Hepatocyte (in vitro differentiated cells): ENCODE data around the gene MAP2.

Experiments
- CTCF ChIP-seq: fragments of 200-600 bp; sonication (generic); IDR thresholded peaks from 2 replicates; pipeline ENCODE4 v1.5.1; 2016; ENCODE audit warnings: antibody characterized with exemption, mild to moderate bottlenecking; ENCODE audit not compliant: poor library complexity
- EZH2 ChIP-seq: fragments of 200-600 bp; sonication (generic); IDR thresholded peaks from 2 replicates; pipeline ENCODE4 v1.6.1; 2016; ENCODE audit warnings: antibody characterized with exemption, mild to moderate bottlenecking, borderline replicate concordance
- EZH2phosphoT487 ChIP-seq: fragments of 200-600 bp; sonication (generic); IDR thresholded peaks from one replicate; pipeline ENCODE4 v1.6.1; 2018; ENCODE audit warnings: antibody characterized with exemption, mild to moderate bottlenecking, low read depth, moderate library complexity; ENCODE audit not compliant: unreplicated experiment, severe bottlenecking

- TF ChIP-seq CTCF, result no peak
- no peak for TF ChIP-seq EZH2phosphoT487
- TF ChIP-seq EZH2, result no peak
Measured at GRCh38 chr2:209734805-209735204, 311.0 kb downstream of the MAP2 start.
